Activated T-helper 17 cell treated with anti-CD3 and anti-CD28 coated beads, Interleukin-2, amount 50 U/mL, for 72 hours (primary cell): ENCODE data around the gene C1orf21. TPM values are rescaled to one million over a fixed set of nuclear protein-coding genes. Genes with fewer than 3 reads are reported as not detected.

Experiments
- ATAC-seq: fragments of 150-1000 bp; cut with Tn5 transposase; replicated peaks from 2 replicates; pipeline ENCODE4 v1.10.0; 2021; ENCODE audit warnings: mild to moderate bottlenecking, moderate library complexity
- H3K27ac Mint-ChIP-seq: one replicate; pipeline ENCODE4 v1.8.0; 2022; ENCODE audit warnings: mixed read lengths
- H3K27me3 Mint-ChIP-seq: one replicate; pipeline ENCODE4 v1.8.0; 2022; ENCODE audit warnings: mixed read lengths
- H3K36me3 Mint-ChIP-seq: one replicate; pipeline ENCODE4 v1.8.0; 2022; ENCODE audit warnings: low read depth, mild to moderate bottlenecking, mixed read lengths
- H3K4me1 Mint-ChIP-seq: one replicate; pipeline ENCODE4 v1.8.0; 2022; ENCODE audit warnings: mixed read lengths
- H3K4me3 Mint-ChIP-seq: one replicate; pipeline ENCODE4 v1.8.0; 2022; ENCODE audit warnings: mild to moderate bottlenecking, mixed read lengths
- H3K9me3 Mint-ChIP-seq: one replicate; pipeline ENCODE4 v1.8.0; 2022; ENCODE audit warnings: mixed read lengths
- total RNA-seq, 2 donors: library from RNA; stranded (reverse); gene quantifications; one replicate each; pipeline ENCODE4 v1.2.3, GENCODE V29; 2022

C1orf21 gene
- total RNA-seq, 2 donors from 2014 or later: 0.95 to 2.8 TPM

- H3K9me3 Mint-ChIP-seq: no peaks in the 10 kb centered on the region
- ATAC-seq: no peak
- H3K4me3 Mint-ChIP-seq: no peak overlapping the region
- H3K4me1 Mint-ChIP-seq: peaks cover 2% of the 10 kb centered on the region
- peaks cover 3% of the 10 kb centered on the region for H3K27me3 Mint-ChIP-seq
- H3K36me3 Mint-ChIP-seq: no peaks in the 10 kb centered on the region
- no peak overlapping the region for H3K27ac Mint-ChIP-seq
Measured at GRCh38 chr1:184486761-184487445, 100.1 kb downstream of the C1orf21 start.

- H3K4me3 Mint-ChIP-seq: no peak overlapping the region
- H3K4me1 Mint-ChIP-seq: peaks cover 9% of the 10 kb centered on the region
- no peaks in the 10 kb centered on the region for H3K36me3 Mint-ChIP-seq
- no peak for ATAC-seq
- no peaks in the 10 kb centered on the region for H3K9me3 Mint-ChIP-seq
- peaks cover 3% of the 10 kb centered on the region for H3K27me3 Mint-ChIP-seq
- no peak overlapping the region for H3K27ac Mint-ChIP-seq
Measured at GRCh38 chr1:184487531-184488193, 100.8 kb downstream of the C1orf21 start.

DNA sequence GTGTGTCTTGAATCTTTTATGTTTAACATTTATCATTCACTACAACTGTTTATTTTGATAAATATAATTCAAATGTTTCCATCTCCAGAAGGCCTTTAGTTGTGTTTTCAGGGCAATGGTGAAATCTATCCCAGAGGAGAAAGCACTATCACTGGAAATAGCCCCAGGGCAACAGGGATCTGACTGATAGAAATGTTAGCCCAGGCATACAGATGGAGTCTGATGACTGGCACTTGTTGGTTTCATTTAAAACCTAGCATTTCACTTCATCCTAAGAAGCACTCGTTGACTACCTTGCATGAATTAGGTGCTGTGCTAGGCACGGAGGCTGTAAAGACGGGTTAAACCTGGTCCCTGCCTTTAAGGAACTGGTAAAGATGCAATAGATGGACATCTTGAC is 103.1 kb downstream of the C1orf21 start:
- no peak overlapping the region for H3K27ac Mint-ChIP-seq
- H3K36me3 Mint-ChIP-seq: no peaks in the 10 kb centered on the region
- H3K4me1 Mint-ChIP-seq: peaks cover 11% of the 10 kb centered on the region
- no peaks in the 10 kb centered on the region for H3K9me3 Mint-ChIP-seq
- H3K27me3 Mint-ChIP-seq: peaks cover 3% of the 10 kb centered on the region
- no peak overlapping the region for H3K4me3 Mint-ChIP-seq
- ATAC-seq: no peak

- ATAC-seq: no peak
- H3K4me3 Mint-ChIP-seq: peak overlapping the region; percentile 64
- no peaks in the 10 kb centered on the region for H3K9me3 Mint-ChIP-seq
- H3K4me1 Mint-ChIP-seq: peaks cover 11% of the 10 kb centered on the region
- H3K36me3 Mint-ChIP-seq: no peaks in the 10 kb centered on the region
- H3K27me3 Mint-ChIP-seq: peaks cover 3% of the 10 kb centered on the region
- H3K27ac Mint-ChIP-seq: no peak overlapping the region
Measured at GRCh38 chr1:184492536-184492935, 105.7 kb downstream of the C1orf21 start.

- Mint-ChIP-seq H3K27me3 (no peaks in the 10 kb centered on the region), H3K27ac (no peak overlapping the region), H3K36me3 (no peaks in the 10 kb centered on the region), H3K4me1 (peaks cover 11% of the 10 kb centered on the region), H3K4me3 (no peak overlapping the region), H3K9me3 (no peaks in the 10 kb centered on the region)
- ATAC-seq: no peak
Measured at GRCh38 chr1:184493987-184494388, 107.2 kb downstream of the C1orf21 start.

GRCh38 chr1:184494929-184495328 is 108.1 kb downstream of the C1orf21 start:
- H3K27me3 Mint-ChIP-seq: no peaks in the 10 kb centered on the region
- no peak overlapping the region for H3K4me3 Mint-ChIP-seq
- no peaks in the 10 kb centered on the region for H3K36me3 Mint-ChIP-seq

GRCh38 chr1:184497959-184498723 is 111.3 kb downstream of the C1orf21 start:
- H3K27me3 Mint-ChIP-seq: peaks cover 6% of the 10 kb centered on the region
- ATAC-seq: no peak
- H3K9me3 Mint-ChIP-seq: no peaks in the 10 kb centered on the region
- no peaks in the 10 kb centered on the region for H3K4me1 Mint-ChIP-seq
- no peaks in the 10 kb centered on the region for H3K36me3 Mint-ChIP-seq
- H3K4me3 Mint-ChIP-seq: no peak overlapping the region
- no peak overlapping the region for H3K27ac Mint-ChIP-seq

More at GRCh38 chr1:184494929-184495328, 108.1 kb downstream of the C1orf21 start:
- H3K27ac Mint-ChIP-seq: no peak overlapping the region
- H3K9me3 Mint-ChIP-seq: no peaks in the 10 kb centered on the region
- peaks cover 11% of the 10 kb centered on the region for H3K4me1 Mint-ChIP-seq
- ATAC-seq: no peak

- Mint-ChIP-seq H3K9me3 (no peaks in the 10 kb centered on the region), H3K36me3 (no peaks in the 10 kb centered on the region), H3K27me3 (peaks cover 17% of the 10 kb centered on the region), H3K4me3 (no peak overlapping the region), H3K27ac (no peak overlapping the region), H3K4me1 (no peaks in the 10 kb centered on the region)
- no peak for ATAC-seq
Measured at GRCh38 chr1:184499616-184500015, 112.8 kb downstream of the C1orf21 start.

- no peaks in the 10 kb centered on the region for H3K9me3 Mint-ChIP-seq
- ATAC-seq: no peak
- no peak overlapping the region for H3K27ac Mint-ChIP-seq
- no peak overlapping the region for H3K4me3 Mint-ChIP-seq
- H3K36me3 Mint-ChIP-seq: no peaks in the 10 kb centered on the region
- H3K4me1 Mint-ChIP-seq: no peaks in the 10 kb centered on the region
- H3K27me3 Mint-ChIP-seq: peaks cover 20% of the 10 kb centered on the region
Measured at GRCh38 chr1:184502161-184502560, 115.3 kb downstream of the C1orf21 start.

DNA sequence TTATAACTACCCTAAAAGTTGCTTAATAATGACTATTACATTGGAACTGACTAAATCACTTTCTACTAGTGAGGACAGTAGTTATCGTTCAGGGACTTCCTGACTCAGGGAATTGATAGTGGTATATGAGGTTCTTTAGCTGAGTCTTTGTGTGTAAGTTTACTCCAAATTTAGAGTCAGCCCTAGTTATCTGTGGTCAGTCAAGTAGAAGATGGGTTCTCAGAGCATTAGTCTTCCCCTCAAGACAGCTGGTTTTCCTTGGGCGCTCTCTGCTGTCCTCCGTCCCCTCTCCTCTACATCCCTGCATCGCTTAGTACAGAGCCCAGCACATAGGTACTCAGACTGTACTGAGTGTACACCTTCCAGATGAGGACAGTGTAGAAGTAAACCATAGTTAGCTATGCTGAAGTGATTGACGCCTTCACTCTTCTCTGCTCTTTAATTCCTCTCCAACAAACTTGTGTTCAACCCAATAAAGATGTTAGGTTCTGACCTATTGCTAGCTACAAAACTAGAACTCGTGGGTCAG is 116.5 kb downstream of the C1orf21 start:
- Mint-ChIP-seq H3K27me3 (peaks cover 20% of the 10 kb centered on the region), H3K36me3 (no peaks in the 10 kb centered on the region), H3K27ac (no peak overlapping the region), H3K4me1 (no peaks in the 10 kb centered on the region), H3K9me3 (no peaks in the 10 kb centered on the region), H3K4me3 (no peak overlapping the region)
- no peak for ATAC-seq

GRCh38 chr1:184504040-184504954 is 117.5 kb downstream of the C1orf21 start:
- H3K27me3 Mint-ChIP-seq: peaks cover 20% of the 10 kb centered on the region
- no peak overlapping the region for H3K27ac Mint-ChIP-seq
- no peaks in the 10 kb centered on the region for H3K9me3 Mint-ChIP-seq
- H3K4me3 Mint-ChIP-seq: no peak overlapping the region
- no peaks in the 10 kb centered on the region for H3K4me1 Mint-ChIP-seq
- ATAC-seq: no peak
- no peaks in the 10 kb centered on the region for H3K36me3 Mint-ChIP-seq

GRCh38 chr1:184504955-184505338 is 118.1 kb downstream of the C1orf21 start:
- ATAC-seq: no peak
- Mint-ChIP-seq H3K27ac (no peak overlapping the region), H3K4me1 (no peaks in the 10 kb centered on the region), H3K9me3 (no peaks in the 10 kb centered on the region), H3K4me3 (no peak overlapping the region), H3K36me3 (no peaks in the 10 kb centered on the region), H3K27me3 (peaks cover 20% of the 10 kb centered on the region)

DNA sequence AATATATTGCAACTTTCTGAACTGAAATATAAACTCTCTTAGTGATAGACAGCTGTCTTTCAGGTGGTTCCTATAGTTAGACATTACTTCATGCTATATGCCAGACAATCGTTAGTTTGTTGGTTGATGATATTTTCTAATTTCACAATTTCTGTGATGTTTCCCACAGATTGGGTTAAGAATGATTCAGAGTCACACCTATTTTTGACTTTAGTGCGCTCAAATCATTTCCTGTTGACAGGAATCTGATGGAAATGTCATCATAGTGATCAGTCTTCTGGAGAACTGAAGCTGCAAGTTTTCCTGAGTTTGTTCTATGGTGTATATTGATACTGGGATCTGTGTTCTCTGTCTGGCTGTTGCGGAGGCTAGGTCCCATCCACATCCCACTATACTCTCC is 119.7 kb downstream of the C1orf21 start:
- no peaks in the 10 kb centered on the region for H3K4me1 Mint-ChIP-seq
- no peak for ATAC-seq
- H3K27me3 Mint-ChIP-seq: peaks cover 16% of the 10 kb centered on the region
- no peak overlapping the region for H3K4me3 Mint-ChIP-seq
- no peaks in the 10 kb centered on the region for H3K9me3 Mint-ChIP-seq
- no peak overlapping the region for H3K27ac Mint-ChIP-seq
- H3K36me3 Mint-ChIP-seq: no peaks in the 10 kb centered on the region

DNA sequence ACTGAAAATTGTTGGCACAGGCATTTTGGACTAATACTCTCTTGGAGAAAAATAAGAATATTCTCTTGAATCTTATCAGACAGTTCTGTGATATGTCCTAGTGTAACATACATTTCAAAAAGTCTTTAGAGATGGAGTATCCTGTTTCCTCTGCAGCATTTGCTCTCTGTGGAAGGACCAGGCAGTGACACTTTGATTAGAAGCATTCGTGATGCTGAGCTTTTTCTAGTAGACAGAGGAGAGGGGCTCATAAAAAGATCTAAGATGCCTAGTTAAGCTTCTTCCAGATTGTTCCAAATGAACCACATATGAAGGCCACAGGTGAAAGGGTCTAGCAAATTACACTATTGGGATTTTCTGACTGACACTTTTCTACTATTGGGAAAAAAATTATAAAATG is 120.3 kb downstream of the C1orf21 start:
- Mint-ChIP-seq H3K4me3 (no peak overlapping the region), H3K27me3 (peaks cover 14% of the 10 kb centered on the region), H3K27ac (no peak overlapping the region), H3K36me3 (no peaks in the 10 kb centered on the region), H3K9me3 (no peaks in the 10 kb centered on the region), H3K4me1 (no peaks in the 10 kb centered on the region)
- no peak for ATAC-seq
